GM23338 (cell line): ENCODE results near the gene ZNF778. TPM values are rescaled to one million over a fixed set of nuclear protein-coding genes. Genes with fewer than 3 reads are reported as not detected.

ENCODE experiments used
- ATAC-seq: fragments of 200-7000 bp; cut with Tn5 transposase; 3 replicates; pipeline ENCODE4 v1.9.1; 2020
- DNase-seq: peaks from one replicate; pipeline ENCODE4 v3.0.0-alpha.2; 2015; ENCODE audit warnings: low spot score
- H2AFZ ChIP-seq: fragments of 200-600 bp; sonication (generic); 2 replicates; pipeline ENCODE4 v1.8.0; 2016; ENCODE audit warnings: antibody characterized with exemption, mild to moderate bottlenecking, moderate library complexity
- H3F3A ChIP-seq: fragments of 200-600 bp; sonication (generic); replicated peaks from 2 replicates; pipeline ENCODE4 v1.8.0; 2017; ENCODE audit warnings: antibody characterized with exemption, mixed run types, low read depth
- H3K27ac ChIP-seq: fragments of 200-600 bp; sonication (generic); 2 replicates; pipeline ENCODE4 v1.6.1; 2016; ENCODE audit warnings: low read depth
- H3K27me3 ChIP-seq: fragments of 200-600 bp; sonication (generic); 2 replicates; pipeline ENCODE4 v1.8.0; 2016; ENCODE audit warnings: mild to moderate bottlenecking, mixed run types, moderate library complexity; ENCODE audit not compliant: insufficient read depth
- H3K36me3 ChIP-seq: fragments of 200-600 bp; sonication (generic); 2 replicates; pipeline ENCODE4 v1.8.0; 2016; ENCODE audit warnings: mild to moderate bottlenecking; ENCODE audit not compliant: insufficient read depth
- H3K4me1 ChIP-seq: fragments of 200-600 bp; sonication (generic); 2 replicates; pipeline ENCODE4 v1.8.0; 2016; ENCODE audit warnings: mild to moderate bottlenecking, moderate library complexity; ENCODE audit not compliant: insufficient read depth
- H3K4me2 ChIP-seq: fragments of 200-600 bp; sonication (generic); 2 replicates; pipeline ENCODE4 v1.7.1; 2017; ENCODE audit warnings: mixed run types
- H3K4me3 ChIP-seq: fragments of 200-600 bp; sonication (generic); 2 replicates; pipeline ENCODE4 v1.6.1; 2016; ENCODE audit warnings: mixed run types
- H3K79me2 ChIP-seq: fragments of 200-600 bp; sonication (generic); replicated peaks from 2 replicates; pipeline ENCODE4 v1.8.0; 2017; ENCODE audit warnings: mild to moderate bottlenecking; ENCODE audit not compliant: insufficient read depth
- H3K9me2 ChIP-seq: fragments of 200-600 bp; sonication (generic); 2 replicates; pipeline ENCODE4 v1.8.0; 2017; ENCODE audit not compliant: insufficient read depth
- H4K20me1 ChIP-seq: fragments of 200-600 bp; sonication (generic); replicated peaks from 2 replicates; pipeline ENCODE4 v1.8.0; 2017; ENCODE audit warnings: mild to moderate bottlenecking; ENCODE audit not compliant: insufficient read depth
- H3K27ac Mint-ChIP-seq: 2 replicates; pipeline ENCODE4 v1.8.0; 2020; ENCODE audit warnings: inconsistent platforms, mild to moderate bottlenecking, moderate library complexity, mixed read lengths
- H3K27me3 Mint-ChIP-seq: 3 replicates; pipeline ENCODE4 v1.8.0; 2022; ENCODE audit warnings: low read depth, mild to moderate bottlenecking, moderate library complexity, mixed read lengths, inconsistent platforms; ENCODE audit not compliant: insufficient read depth, poor library complexity
- H3K36me3 Mint-ChIP-seq: 3 replicates; pipeline ENCODE4 v1.8.0; 2021; ENCODE audit warnings: low read depth, mild to moderate bottlenecking, inconsistent platforms, moderate library complexity, mixed read lengths
- H3K4me1 Mint-ChIP-seq: 3 replicates; pipeline ENCODE4 v1.8.0; 2020; ENCODE audit warnings: mild to moderate bottlenecking, inconsistent platforms, mixed read lengths
- H3K4me3 Mint-ChIP-seq: 3 replicates; pipeline ENCODE4 v1.8.0; 2021; ENCODE audit warnings: moderate library complexity, mild to moderate bottlenecking, inconsistent platforms, mixed read lengths
- H3K9me3 Mint-ChIP-seq: 3 replicates; pipeline ENCODE4 v1.8.0; 2020; ENCODE audit warnings: moderate library complexity, mild to moderate bottlenecking, inconsistent platforms, mixed read lengths
- EZH2 ChIP-seq: fragments of 200-600 bp; sonication (generic); IDR thresholded peaks from one replicate; pipeline ENCODE4 v1.8.0; 2017; ENCODE audit warnings: antibody characterized with exemption, mild to moderate bottlenecking, low read depth; ENCODE audit not compliant: unreplicated experiment
- EZH2phosphoT487 ChIP-seq: fragments of 200-600 bp; sonication (generic); IDR thresholded peaks from one replicate; pipeline ENCODE4 v1.8.1; 2018; ENCODE audit warnings: antibody characterized with exemption; ENCODE audit not compliant: unreplicated experiment
- JUNB ChIP-seq: IDR thresholded peaks from one replicate; pipeline ENCODE4 v1.6.1; 2016; ENCODE audit warnings: antibody characterized with exemption; ENCODE audit not compliant: unreplicated experiment
- POLR2AphosphoS5 ChIP-seq: IDR thresholded peaks from 2 replicates; pipeline ENCODE4 v1.6.1; 2016; ENCODE audit warnings: antibody characterized with exemption, low read depth
- STAT1 ChIP-seq: IDR thresholded peaks from one replicate; pipeline ENCODE4 v1.6.1; 2016; ENCODE audit warnings: antibody characterized with exemption; ENCODE audit not compliant: unreplicated experiment
- ZNF114 ChIP-seq: fragments of 250-450 bp; sonication (Bioruptor Pico); IDR thresholded peaks from 2 replicates; pipeline ENCODE4 v1.5.0; 2020; ENCODE audit warnings: mild to moderate bottlenecking, moderate library complexity
- ZNF331 ChIP-seq: fragments of 250-450 bp; sonication (Bioruptor Pico); IDR thresholded peaks from 2 replicates; pipeline ENCODE4 v1.5.0; 2020; ENCODE audit warnings: low read depth, mild to moderate bottlenecking, moderate library complexity
- polyA plus RNA-seq: library from polyadenylated mRNA; unstranded; fragments of >200 nt; fragmentation: Nextera tagmentation; extraction: Ambion mirVana; gene quantifications from 2 replicates; pipeline ENCODE4 v1.2.1, GENCODE V29; 2016
- total RNA-seq: library from RNA; depleted of rRNA; stranded (reverse); fragments of >200 nt; shearing (Covaris generic); gene quantifications from 2 replicates; pipeline ENCODE4 v1.2.3, GENCODE V29; 2014
- TF ChIP-seq, protein P1 (sequence below): fragments of 250-450 bp; sonication (Bioruptor Pico); IDR thresholded peaks from 2 replicates; pipeline ENCODE4 v1.5.0; 2020; ENCODE audit warnings: mild to moderate bottlenecking, moderate library complexity
- TF ChIP-seq, protein P2 (sequence below): IDR thresholded peaks from one replicate; pipeline ENCODE4 v1.6.1; 2018; ENCODE audit warnings: antibody characterized with exemption; ENCODE audit not compliant: unreplicated experiment
- TF ChIP-seq, protein P3 (sequence below), 2 experiments: fragments of 200-600 bp in 1 of 2; sonication (generic) in 1 of 2; conservative IDR thresholded peaks; 2 replicates each; pipeline versions ENCODE4 v1.5.1 to v1.6.1; 2016 to 2017; ENCODE audit warnings: antibody characterized with exemption in 2 of 2, low read depth in 2 of 2, mild to moderate bottlenecking in 2 of 2, moderate library complexity in 1 of 2
- TF ChIP-seq, protein P4 (sequence below): IDR thresholded peaks from 2 replicates; pipeline ENCODE4 v1.6.1; 2016; ENCODE audit warnings: antibody characterized with exemption

The ZNF778 gene
- total and polyA plus RNA-seq, 2 experiments from 2014 or later, result 7.9 to 43.4 TPM

DNA sequence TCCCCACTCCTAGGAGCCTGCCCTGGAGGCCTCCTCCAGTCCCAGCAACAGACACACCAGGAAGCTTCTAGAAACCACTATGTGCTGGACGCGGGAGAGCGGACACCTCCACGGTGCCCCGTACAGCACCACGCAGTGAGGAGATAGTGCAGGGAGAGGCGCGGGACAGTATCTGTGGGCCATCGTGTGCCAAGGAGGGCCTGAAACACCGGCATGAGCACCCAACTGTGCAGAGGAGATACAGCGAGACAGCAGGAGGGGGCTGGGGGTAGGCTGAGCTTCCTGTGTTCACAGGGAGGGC is 57.7 kb downstream of the ZNF778 start:
- Mint-ChIP-seq H3K27me3 (peaks cover 15% of the 10 kb centered on the region), H3K9me3 (no peaks in the 10 kb centered on the region), H3K4me1 (no peaks in the 10 kb centered on the region; the same call in 2 of the 3 replicates), H3K4me3 (no peak overlapping the region), H3K27ac (peak overlapping the region; percentile 80), H3K36me3 (peaks cover 72% of the 10 kb centered on the region)
- Histone ChIP-seq H4K20me1 (peaks cover 17% of the 10 kb centered on the region; the same call in 1 of the 2 replicates), H3F3A (peaks cover 11% of the 10 kb centered on the region; the same call in 1 of the 2 replicates), H3K4me1 (no peaks in the 10 kb centered on the region), H3K4me3 (no peak overlapping the region), H3K27me3 (no peaks in the 10 kb centered on the region), H2AFZ (no peak overlapping the region), H3K9me2 (no peaks in the 10 kb centered on the region), H3K4me2 (no peak overlapping the region), H3K27ac (no peak overlapping the region), H3K36me3 (no peaks in the 10 kb centered on the region; the same call in 1 of the 2 replicates), H3K79me2 (peaks cover 15% of the 10 kb centered on the region; the same call in 1 of the 2 replicates)
- ATAC-seq, result no peak
- TF ChIP-seq ZNF114 (CRISPR knock-in tag), result no peak
- TF ChIP-seq, protein P1, sequence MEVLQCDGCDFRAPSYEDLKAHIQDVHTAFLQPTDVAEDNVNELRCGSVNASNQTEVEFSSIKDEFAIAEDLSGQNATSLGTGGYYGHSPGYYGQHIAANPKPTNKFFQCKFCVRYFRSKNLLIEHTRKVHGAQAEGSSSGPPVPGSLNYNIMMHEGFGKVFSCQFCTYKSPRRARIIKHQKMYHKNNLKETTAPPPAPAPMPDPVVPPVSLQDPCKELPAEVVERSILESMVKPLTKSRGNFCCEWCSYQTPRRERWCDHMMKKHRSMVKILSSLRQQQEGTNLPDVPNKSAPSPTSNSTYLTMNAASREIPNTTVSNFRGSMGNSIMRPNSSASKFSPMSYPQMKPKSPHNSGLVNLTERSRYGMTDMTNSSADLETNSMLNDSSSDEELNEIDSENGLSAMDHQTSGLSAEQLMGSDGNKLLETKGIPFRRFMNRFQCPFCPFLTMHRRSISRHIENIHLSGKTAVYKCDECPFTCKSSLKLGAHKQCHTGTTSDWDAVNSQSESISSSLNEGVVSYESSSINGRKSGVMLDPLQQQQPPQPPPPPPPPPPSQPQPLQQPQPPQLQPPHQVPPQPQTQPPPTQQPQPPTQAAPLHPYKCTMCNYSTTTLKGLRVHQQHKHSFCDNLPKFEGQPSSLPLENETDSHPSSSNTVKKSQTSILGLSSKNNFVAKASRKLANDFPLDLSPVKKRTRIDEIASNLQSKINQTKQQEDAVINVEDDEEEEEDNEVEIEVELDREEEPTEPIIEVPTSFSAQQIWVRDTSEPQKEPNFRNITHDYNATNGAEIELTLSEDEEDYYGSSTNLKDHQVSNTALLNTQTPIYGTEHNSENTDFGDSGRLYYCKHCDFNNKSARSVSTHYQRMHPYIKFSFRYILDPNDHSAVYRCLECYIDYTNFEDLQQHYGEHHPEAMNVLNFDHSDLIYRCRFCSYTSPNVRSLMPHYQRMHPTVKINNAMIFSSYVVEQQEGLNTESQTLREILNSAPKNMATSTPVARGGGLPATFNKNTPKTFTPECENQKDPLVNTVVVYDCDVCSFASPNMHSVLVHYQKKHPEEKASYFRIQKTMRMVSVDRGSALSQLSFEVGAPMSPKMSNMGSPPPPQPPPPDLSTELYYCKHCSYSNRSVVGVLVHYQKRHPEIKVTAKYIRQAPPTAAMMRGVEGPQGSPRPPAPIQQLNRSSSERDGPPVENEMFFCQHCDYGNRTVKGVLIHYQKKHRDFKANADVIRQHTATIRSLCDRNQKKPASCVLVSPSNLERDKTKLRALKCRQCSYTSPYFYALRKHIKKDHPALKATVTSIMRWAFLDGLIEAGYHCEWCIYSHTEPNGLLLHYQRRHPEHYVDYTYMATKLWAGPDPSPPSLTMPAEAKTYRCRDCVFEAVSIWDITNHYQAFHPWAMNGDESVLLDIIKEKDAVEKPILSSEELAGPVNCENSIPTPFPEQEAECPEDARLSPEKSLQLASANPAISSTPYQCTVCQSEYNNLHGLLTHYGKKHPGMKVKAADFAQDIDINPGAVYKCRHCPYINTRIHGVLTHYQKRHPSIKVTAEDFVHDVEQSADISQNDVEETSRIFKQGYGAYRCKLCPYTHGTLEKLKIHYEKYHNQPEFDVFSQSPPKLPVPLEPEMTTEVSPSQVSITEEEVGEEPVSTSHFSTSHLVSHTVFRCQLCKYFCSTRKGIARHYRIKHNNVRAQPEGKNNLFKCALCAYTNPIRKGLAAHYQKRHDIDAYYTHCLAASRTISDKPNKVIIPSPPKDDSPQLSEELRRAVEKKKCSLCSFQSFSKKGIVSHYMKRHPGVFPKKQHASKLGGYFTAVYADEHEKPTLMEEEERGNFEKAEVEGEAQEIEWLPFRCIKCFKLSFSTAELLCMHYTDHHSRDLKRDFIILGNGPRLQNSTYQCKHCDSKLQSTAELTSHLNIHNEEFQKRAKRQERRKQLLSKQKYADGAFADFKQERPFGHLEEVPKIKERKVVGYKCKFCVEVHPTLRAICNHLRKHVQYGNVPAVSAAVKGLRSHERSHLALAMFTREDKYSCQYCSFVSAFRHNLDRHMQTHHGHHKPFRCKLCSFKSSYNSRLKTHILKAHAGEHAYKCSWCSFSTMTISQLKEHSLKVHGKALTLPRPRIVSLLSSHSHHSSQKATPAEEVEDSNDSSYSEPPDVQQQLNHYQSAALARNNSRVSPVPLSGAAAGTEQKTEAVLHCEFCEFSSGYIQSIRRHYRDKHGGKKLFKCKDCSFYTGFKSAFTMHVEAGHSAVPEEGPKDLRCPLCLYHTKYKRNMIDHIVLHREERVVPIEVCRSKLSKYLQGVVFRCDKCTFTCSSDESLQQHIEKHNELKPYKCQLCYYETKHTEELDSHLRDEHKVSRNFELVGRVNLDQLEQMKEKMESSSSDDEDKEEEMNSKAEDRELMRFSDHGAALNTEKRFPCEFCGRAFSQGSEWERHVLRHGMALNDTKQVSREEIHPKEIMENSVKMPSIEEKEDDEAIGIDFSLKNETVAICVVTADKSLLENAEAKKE, result no peak
- TF ChIP-seq, protein P2, sequence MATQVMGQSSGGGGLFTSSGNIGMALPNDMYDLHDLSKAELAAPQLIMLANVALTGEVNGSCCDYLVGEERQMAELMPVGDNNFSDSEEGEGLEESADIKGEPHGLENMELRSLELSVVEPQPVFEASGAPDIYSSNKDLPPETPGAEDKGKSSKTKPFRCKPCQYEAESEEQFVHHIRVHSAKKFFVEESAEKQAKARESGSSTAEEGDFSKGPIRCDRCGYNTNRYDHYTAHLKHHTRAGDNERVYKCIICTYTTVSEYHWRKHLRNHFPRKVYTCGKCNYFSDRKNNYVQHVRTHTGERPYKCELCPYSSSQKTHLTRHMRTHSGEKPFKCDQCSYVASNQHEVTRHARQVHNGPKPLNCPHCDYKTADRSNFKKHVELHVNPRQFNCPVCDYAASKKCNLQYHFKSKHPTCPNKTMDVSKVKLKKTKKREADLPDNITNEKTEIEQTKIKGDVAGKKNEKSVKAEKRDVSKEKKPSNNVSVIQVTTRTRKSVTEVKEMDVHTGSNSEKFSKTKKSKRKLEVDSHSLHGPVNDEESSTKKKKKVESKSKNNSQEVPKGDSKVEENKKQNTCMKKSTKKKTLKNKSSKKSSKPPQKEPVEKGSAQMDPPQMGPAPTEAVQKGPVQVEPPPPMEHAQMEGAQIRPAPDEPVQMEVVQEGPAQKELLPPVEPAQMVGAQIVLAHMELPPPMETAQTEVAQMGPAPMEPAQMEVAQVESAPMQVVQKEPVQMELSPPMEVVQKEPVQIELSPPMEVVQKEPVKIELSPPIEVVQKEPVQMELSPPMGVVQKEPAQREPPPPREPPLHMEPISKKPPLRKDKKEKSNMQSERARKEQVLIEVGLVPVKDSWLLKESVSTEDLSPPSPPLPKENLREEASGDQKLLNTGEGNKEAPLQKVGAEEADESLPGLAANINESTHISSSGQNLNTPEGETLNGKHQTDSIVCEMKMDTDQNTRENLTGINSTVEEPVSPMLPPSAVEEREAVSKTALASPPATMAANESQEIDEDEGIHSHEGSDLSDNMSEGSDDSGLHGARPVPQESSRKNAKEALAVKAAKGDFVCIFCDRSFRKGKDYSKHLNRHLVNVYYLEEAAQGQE, result no peak
- no peak for TF ChIP-seq STAT1
- TF ChIP-seq ZNF331, result no peak
- TF ChIP-seq, protein P3, sequence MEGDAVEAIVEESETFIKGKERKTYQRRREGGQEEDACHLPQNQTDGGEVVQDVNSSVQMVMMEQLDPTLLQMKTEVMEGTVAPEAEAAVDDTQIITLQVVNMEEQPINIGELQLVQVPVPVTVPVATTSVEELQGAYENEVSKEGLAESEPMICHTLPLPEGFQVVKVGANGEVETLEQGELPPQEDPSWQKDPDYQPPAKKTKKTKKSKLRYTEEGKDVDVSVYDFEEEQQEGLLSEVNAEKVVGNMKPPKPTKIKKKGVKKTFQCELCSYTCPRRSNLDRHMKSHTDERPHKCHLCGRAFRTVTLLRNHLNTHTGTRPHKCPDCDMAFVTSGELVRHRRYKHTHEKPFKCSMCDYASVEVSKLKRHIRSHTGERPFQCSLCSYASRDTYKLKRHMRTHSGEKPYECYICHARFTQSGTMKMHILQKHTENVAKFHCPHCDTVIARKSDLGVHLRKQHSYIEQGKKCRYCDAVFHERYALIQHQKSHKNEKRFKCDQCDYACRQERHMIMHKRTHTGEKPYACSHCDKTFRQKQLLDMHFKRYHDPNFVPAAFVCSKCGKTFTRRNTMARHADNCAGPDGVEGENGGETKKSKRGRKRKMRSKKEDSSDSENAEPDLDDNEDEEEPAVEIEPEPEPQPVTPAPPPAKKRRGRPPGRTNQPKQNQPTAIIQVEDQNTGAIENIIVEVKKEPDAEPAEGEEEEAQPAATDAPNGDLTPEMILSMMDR (conservative IDR thresholded peaks at IDR 0.05; ENCODE audit: low read depth in 2 of 2), result no peak
- TF ChIP-seq EZH2phosphoT487, result no peak
- no peak for TF ChIP-seq POLR2AphosphoS5
- TF ChIP-seq JUNB, result no peak
- no peak for TF ChIP-seq EZH2
- TF ChIP-seq, protein P4, sequence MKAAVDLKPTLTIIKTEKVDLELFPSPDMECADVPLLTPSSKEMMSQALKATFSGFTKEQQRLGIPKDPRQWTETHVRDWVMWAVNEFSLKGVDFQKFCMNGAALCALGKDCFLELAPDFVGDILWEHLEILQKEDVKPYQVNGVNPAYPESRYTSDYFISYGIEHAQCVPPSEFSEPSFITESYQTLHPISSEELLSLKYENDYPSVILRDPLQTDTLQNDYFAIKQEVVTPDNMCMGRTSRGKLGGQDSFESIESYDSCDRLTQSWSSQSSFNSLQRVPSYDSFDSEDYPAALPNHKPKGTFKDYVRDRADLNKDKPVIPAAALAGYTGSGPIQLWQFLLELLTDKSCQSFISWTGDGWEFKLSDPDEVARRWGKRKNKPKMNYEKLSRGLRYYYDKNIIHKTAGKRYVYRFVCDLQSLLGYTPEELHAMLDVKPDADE, result no peak
- no peak for DNase-seq
